B cell (primary cell): ENCODE measurements around the gene CFAP141.

ENCODE experiments used
- EZH2 ChIP-seq: IDR thresholded peaks from 2 replicates; pipeline ENCODE4 v1.6.1; 2012; ENCODE audit warnings: borderline replicate concordance, low read depth, mild to moderate bottlenecking, moderate library complexity, low read length; ENCODE audit not compliant: insufficient read depth, poor library complexity, severe bottlenecking
- TF ChIP-seq, protein P1 (sequence below): fragments of 200-600 bp; IDR thresholded peaks from one replicate; pipeline ENCODE4 v1.8.0; 2022; ENCODE audit warnings: antibody characterized with exemption, mild to moderate bottlenecking

DNA sequence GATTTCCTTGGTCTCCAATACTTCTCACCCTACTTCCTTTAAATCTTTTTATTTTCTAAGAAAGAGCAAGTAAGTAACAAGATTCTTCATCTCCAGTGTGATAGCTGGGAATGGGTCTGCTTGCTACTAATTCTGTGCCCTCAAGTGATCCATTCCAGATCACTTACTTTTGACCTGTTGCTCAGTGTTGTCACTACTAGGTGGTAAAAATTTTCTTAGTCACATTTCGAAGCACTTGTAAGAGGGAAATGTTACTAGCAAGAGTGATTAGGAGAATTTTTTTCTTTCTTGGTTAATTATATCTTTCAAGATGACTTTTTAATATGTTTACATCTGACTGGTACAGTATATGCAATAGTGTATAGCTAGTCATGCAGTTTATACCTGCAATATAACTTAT is 16.8 kb upstream of the CFAP141 start:
- no peak for TF ChIP-seq EZH2
- TF ChIP-seq, protein P1, sequence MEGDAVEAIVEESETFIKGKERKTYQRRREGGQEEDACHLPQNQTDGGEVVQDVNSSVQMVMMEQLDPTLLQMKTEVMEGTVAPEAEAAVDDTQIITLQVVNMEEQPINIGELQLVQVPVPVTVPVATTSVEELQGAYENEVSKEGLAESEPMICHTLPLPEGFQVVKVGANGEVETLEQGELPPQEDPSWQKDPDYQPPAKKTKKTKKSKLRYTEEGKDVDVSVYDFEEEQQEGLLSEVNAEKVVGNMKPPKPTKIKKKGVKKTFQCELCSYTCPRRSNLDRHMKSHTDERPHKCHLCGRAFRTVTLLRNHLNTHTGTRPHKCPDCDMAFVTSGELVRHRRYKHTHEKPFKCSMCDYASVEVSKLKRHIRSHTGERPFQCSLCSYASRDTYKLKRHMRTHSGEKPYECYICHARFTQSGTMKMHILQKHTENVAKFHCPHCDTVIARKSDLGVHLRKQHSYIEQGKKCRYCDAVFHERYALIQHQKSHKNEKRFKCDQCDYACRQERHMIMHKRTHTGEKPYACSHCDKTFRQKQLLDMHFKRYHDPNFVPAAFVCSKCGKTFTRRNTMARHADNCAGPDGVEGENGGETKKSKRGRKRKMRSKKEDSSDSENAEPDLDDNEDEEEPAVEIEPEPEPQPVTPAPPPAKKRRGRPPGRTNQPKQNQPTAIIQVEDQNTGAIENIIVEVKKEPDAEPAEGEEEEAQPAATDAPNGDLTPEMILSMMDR = no peak
